WTC11 (cell line): ENCODE measurements around the gene TRIM29. TPM values are rescaled to one million over a fixed set of nuclear protein-coding genes. Genes with fewer than 3 reads are reported as not detected.

ENCODE experiments used
- ATAC-seq: fragments of 200-7000 bp; cut with Tn5 transposase; 2 replicates; pipeline ENCODE4 v1.10.0; 2021; ENCODE audit warnings: mild to moderate bottlenecking, moderate library complexity
- CTCF ChIA-PET: fragments of 300-600 bp; sonication (Branson Sonifier 250); formaldehyde crosslinking; loops from one replicate; lab custom pipeline; 2021; ENCODE audit warnings: antibody characterized with exemption; lab: Charles Lee
- POLR2A ChIA-PET: fragments of 350-600 bp; sonication (Branson Sonifier 250); formaldehyde crosslinking; loops from one replicate; lab custom pipeline; 2021; ENCODE audit warnings: antibody characterized with exemption; lab: Charles Lee
- DNase-seq: peaks from one replicate; pipeline ENCODE4 v3.0.0; 2021; ENCODE audit warnings: low spot score
- H3K27ac Mint-ChIP-seq: 2 replicates; pipeline ENCODE4 v1.8.0; 2021; ENCODE audit warnings: mixed read lengths
- H3K27me3 Mint-ChIP-seq: 2 replicates; pipeline ENCODE4 v1.8.0; 2021; ENCODE audit warnings: low read depth, mild to moderate bottlenecking, moderate library complexity, mixed read lengths
- H3K36me3 Mint-ChIP-seq: 2 replicates; pipeline ENCODE4 v1.8.0; 2021; ENCODE audit warnings: mixed read lengths
- H3K4me1 Mint-ChIP-seq: 2 replicates; pipeline ENCODE4 v1.8.0; 2022; ENCODE audit warnings: mixed read lengths
- H3K4me3 Mint-ChIP-seq: 2 replicates; pipeline ENCODE4 v1.8.0; 2021; ENCODE audit warnings: mild to moderate bottlenecking, moderate library complexity, mixed read lengths
- H3K9me3 Mint-ChIP-seq: 2 replicates; pipeline ENCODE4 v1.8.0; 2021; ENCODE audit warnings: mixed read lengths
- CREB1 ChIP-seq: sonication (generic); formaldehyde crosslinking; IDR thresholded peaks from 2 replicates; pipeline ENCODE4 v1.8.0; 2023; ENCODE audit warnings: mild to moderate bottlenecking, missing genetic modification reagents
- ESRRA ChIP-seq: sonication (generic); formaldehyde crosslinking; IDR thresholded peaks from 2 replicates; pipeline ENCODE4 v1.8.1; 2022; ENCODE audit warnings: mild to moderate bottlenecking, missing genetic modification reagents, borderline replicate concordance
- FOXJ3 ChIP-seq: sonication (generic); formaldehyde crosslinking; IDR thresholded peaks from 2 replicates; pipeline ENCODE4 v1.9.0; 2021; ENCODE audit warnings: missing genetic modification reagents, mild to moderate bottlenecking, borderline replicate concordance
- GRHL2 ChIP-seq: fragments of 250-450 bp; sonication (Bioruptor Pico); IDR thresholded peaks from 2 replicates; pipeline ENCODE4 v1.8.0; 2022; ENCODE audit warnings: mild to moderate bottlenecking, moderate library complexity; ENCODE audit not compliant: insufficient replicate concordance, severe bottlenecking
- HMGA2 ChIP-seq: fragments of 250-450 bp; sonication (Bioruptor Pico); IDR thresholded peaks from 2 replicates; pipeline ENCODE4 v1.4.0; 2021; ENCODE audit warnings: mild to moderate bottlenecking, moderate library complexity
- NFATC4 ChIP-seq: fragments of 250-450 bp; sonication (Bioruptor Pico); IDR thresholded peaks from 2 replicates; pipeline ENCODE4 v1.9.0; 2021; ENCODE audit warnings: mild to moderate bottlenecking
- NFYB ChIP-seq: sonication (generic); formaldehyde crosslinking; conservative IDR thresholded peaks from 2 replicates; pipeline ENCODE4 v1.8.0; 2022; ENCODE audit warnings: low read depth, missing genetic modification reagents
- NR1H2 ChIP-seq: sonication (generic); formaldehyde crosslinking; IDR thresholded peaks from 2 replicates; pipeline ENCODE4 v1.9.0; 2021; ENCODE audit warnings: mild to moderate bottlenecking, moderate library complexity, missing genetic modification reagents
- NR3C1 ChIP-seq: sonication (generic); formaldehyde crosslinking; conservative IDR thresholded peaks from 2 replicates; pipeline ENCODE4 v1.8.1; 2023; ENCODE audit warnings: low read depth, mild to moderate bottlenecking, missing genetic modification reagents
- RORB ChIP-seq: fragments of 250-450 bp; sonication (Bioruptor Pico); IDR thresholded peaks from 2 replicates; pipeline ENCODE4 v1.9.0; 2021; ENCODE audit warnings: mild to moderate bottlenecking
- TEAD1 ChIP-seq: sonication (generic); formaldehyde crosslinking; IDR thresholded peaks from 2 replicates; pipeline ENCODE4 v1.8.0; 2022; ENCODE audit warnings: mild to moderate bottlenecking, missing genetic modification reagents
- ZNF138 ChIP-seq: sonication (generic); formaldehyde crosslinking; conservative IDR thresholded peaks from 2 replicates; pipeline ENCODE4 v1.8.1; 2022; ENCODE audit warnings: mild to moderate bottlenecking, moderate library complexity, missing genetic modification reagents
- ZNF416 ChIP-seq: fragments of 250-450 bp; sonication (Bioruptor Pico); IDR thresholded peaks from 2 replicates; pipeline ENCODE4 v1.9.0; 2021; ENCODE audit warnings: mild to moderate bottlenecking, inconsistent platforms
- ZNF423 ChIP-seq: fragments of 250-450 bp; sonication (Bioruptor Pico); IDR thresholded peaks from 2 replicates; pipeline ENCODE4 v2.1.2; 2022; ENCODE audit warnings: mild to moderate bottlenecking, moderate library complexity
- total RNA-seq: library from RNA; stranded (reverse); gene quantifications from 3 replicates; pipeline ENCODE4 v1.2.3, GENCODE V29; 2021
- TF ChIP-seq, protein P1 (sequence below): sonication (generic); formaldehyde crosslinking; IDR thresholded peaks from 2 replicates; pipeline ENCODE4 v1.8.1; 2022; ENCODE audit warnings: missing genetic modification reagents, borderline replicate concordance
- TF ChIP-seq, protein P2 (sequence below): sonication (generic); formaldehyde crosslinking; IDR thresholded peaks from 2 replicates; pipeline ENCODE4 v1.8.0; 2022; ENCODE audit warnings: mild to moderate bottlenecking, missing genetic modification reagents
- TF ChIP-seq, protein P3 (sequence below): fragments of 250-450 bp; sonication (Bioruptor Pico); IDR thresholded peaks from 2 replicates; pipeline ENCODE4 v1.9.0; 2021; ENCODE audit warnings: mild to moderate bottlenecking
- TF ChIP-seq, protein P4 (sequence below): sonication (generic); formaldehyde crosslinking; IDR thresholded peaks from 2 replicates; pipeline ENCODE4 v1.8.1; 2022; ENCODE audit warnings: low read depth, mild to moderate bottlenecking, moderate library complexity, missing genetic modification reagents, borderline replicate concordance
- TF ChIP-seq, protein P5 (sequence below): sonication (generic); formaldehyde crosslinking; IDR thresholded peaks from 2 replicates; pipeline ENCODE4 v1.8.1; 2023; ENCODE audit warnings: mild to moderate bottlenecking, moderate library complexity, missing genetic modification reagents
- TF ChIP-seq, protein P6 (sequence below): sonication (generic); formaldehyde crosslinking; IDR thresholded peaks from 2 replicates; pipeline ENCODE4 v1.8.0; 2022; ENCODE audit warnings: mild to moderate bottlenecking, missing genetic modification reagents
- TF ChIP-seq, protein P7 (sequence below): sonication (generic); formaldehyde crosslinking; IDR thresholded peaks from 2 replicates; pipeline ENCODE4 v1.8.0; 2023; ENCODE audit warnings: missing genetic modification reagents, mild to moderate bottlenecking, borderline replicate concordance

The TRIM29 gene
- total RNA-seq, 1 experiment from 2014 or later = 0.11 TPM

DNA sequence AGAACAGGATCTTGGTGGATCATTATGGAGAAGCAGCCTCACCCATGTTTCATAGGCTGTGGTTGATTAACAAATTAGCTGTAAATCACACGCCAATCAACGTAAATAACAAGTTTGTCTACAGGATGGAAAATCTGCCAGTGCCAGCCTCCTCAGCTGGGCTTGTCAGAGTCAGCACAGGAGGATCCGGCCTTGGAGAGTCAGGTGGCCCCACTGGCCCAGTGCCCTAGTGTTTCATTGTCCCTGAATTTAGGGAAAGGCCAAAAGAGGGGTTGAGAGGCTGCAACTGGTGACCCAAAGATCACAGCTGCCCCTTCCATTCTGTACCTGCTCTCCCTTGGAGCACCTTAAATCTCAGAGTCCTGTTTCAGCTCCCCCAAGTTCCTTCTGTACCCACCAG, 42.4 kb downstream of the TRIM29 start:
- Mint-ChIP-seq H3K4me3 (no peak overlapping the region), H3K4me1 (peaks cover 21% of the 10 kb centered on the region), H3K9me3 (no peaks in the 10 kb centered on the region), H3K36me3 (no peaks in the 10 kb centered on the region), H3K27ac (no peak overlapping the region), H3K27me3 (peaks cover 9% of the 10 kb centered on the region)
- ChIA-PET POLR2A (no interaction called here), CTCF (interaction anchor here (0.5 to 2.4 kb wide), 5 partner anchors 13 to 160 kb away, joined by 3 to 12 read pairs (median 6); no protein-coding TSS in a partner anchor)
- ATAC-seq = no peak
- DNase-seq = no peak
- TF ChIP-seq, protein P1, sequence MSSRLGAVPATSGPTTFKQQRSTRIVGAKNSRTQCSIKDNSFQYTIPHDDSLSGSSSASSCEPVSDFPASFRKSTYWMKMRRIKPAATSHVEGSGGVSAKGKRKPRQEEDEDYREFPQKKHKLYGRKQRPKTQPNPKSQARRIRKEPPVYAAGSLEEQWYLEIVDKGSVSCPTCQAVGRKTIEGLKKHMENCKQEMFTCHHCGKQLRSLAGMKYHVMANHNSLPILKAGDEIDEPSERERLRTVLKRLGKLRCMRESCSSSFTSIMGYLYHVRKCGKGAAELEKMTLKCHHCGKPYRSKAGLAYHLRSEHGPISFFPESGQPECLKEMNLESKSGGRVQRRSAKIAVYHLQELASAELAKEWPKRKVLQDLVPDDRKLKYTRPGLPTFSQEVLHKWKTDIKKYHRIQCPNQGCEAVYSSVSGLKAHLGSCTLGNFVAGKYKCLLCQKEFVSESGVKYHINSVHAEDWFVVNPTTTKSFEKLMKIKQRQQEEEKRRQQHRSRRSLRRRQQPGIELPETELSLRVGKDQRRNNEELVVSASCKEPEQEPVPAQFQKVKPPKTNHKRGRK (CRISPR knock-in tag) = no peak
- no peak for TF ChIP-seq HMGA2 (CRISPR knock-in tag)
- TF ChIP-seq RORB (CRISPR knock-in tag) = no peak
- no peak for TF ChIP-seq NR3C1 (CRISPR knock-in tag)
- no peak for TF ChIP-seq NFATC4 (CRISPR knock-in tag)
- TF ChIP-seq, protein P2, sequence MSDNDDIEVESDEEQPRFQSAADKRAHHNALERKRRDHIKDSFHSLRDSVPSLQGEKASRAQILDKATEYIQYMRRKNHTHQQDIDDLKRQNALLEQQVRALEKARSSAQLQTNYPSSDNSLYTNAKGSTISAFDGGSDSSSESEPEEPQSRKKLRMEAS (CRISPR knock-in tag) = no peak
- TF ChIP-seq NFYB (CRISPR knock-in tag) = no peak
- TF ChIP-seq TEAD1 (CRISPR knock-in tag) = no peak
- TF ChIP-seq, protein P3, sequence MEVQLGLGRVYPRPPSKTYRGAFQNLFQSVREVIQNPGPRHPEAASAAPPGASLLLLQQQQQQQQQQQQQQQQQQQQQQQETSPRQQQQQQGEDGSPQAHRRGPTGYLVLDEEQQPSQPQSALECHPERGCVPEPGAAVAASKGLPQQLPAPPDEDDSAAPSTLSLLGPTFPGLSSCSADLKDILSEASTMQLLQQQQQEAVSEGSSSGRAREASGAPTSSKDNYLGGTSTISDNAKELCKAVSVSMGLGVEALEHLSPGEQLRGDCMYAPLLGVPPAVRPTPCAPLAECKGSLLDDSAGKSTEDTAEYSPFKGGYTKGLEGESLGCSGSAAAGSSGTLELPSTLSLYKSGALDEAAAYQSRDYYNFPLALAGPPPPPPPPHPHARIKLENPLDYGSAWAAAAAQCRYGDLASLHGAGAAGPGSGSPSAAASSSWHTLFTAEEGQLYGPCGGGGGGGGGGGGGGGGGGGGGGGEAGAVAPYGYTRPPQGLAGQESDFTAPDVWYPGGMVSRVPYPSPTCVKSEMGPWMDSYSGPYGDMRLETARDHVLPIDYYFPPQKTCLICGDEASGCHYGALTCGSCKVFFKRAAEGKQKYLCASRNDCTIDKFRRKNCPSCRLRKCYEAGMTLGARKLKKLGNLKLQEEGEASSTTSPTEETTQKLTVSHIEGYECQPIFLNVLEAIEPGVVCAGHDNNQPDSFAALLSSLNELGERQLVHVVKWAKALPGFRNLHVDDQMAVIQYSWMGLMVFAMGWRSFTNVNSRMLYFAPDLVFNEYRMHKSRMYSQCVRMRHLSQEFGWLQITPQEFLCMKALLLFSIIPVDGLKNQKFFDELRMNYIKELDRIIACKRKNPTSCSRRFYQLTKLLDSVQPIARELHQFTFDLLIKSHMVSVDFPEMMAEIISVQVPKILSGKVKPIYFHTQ = no peak
- TF ChIP-seq, protein P4, sequence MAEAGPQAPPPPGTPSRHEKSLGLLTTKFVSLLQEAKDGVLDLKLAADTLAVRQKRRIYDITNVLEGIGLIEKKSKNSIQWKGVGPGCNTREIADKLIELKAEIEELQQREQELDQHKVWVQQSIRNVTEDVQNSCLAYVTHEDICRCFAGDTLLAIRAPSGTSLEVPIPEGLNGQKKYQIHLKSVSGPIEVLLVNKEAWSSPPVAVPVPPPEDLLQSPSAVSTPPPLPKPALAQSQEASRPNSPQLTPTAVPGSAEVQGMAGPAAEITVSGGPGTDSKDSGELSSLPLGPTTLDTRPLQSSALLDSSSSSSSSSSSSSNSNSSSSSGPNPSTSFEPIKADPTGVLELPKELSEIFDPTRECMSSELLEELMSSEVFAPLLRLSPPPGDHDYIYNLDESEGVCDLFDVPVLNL (CRISPR knock-in tag) = no peak
- TF ChIP-seq ZNF416 = no peak
- TF ChIP-seq, protein P5, sequence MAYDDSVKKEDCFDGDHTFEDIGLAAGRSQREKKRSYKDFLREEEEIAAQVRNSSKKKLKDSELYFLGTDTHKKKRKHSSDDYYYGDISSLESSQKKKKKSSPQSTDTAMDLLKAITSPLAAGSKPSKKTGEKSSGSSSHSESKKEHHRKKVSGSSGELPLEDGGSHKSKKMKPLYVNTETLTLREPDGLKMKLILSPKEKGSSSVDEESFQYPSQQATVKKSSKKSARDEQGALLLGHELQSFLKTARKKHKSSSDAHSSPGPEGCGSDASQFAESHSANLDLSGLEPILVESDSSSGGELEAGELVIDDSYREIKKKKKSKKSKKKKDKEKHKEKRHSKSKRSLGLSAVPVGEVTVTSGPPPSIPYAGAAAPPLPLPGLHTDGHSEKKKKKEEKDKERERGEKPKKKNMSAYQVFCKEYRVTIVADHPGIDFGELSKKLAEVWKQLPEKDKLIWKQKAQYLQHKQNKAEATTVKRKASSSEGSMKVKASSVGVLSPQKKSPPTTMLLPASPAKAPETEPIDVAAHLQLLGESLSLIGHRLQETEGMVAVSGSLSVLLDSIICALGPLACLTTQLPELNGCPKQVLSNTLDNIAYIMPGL = no peak
- no peak for TF ChIP-seq ESRRA
- no peak for TF ChIP-seq GRHL2
- TF ChIP-seq, protein P6, sequence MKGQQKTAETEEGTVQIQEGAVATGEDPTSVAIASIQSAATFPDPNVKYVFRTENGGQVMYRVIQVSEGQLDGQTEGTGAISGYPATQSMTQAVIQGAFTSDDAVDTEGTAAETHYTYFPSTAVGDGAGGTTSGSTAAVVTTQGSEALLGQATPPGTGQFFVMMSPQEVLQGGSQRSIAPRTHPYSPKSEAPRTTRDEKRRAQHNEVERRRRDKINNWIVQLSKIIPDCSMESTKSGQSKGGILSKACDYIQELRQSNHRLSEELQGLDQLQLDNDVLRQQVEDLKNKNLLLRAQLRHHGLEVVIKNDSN (CRISPR knock-in tag) = no peak
- no peak for TF ChIP-seq ZNF138 (CRISPR knock-in tag)

DNA sequence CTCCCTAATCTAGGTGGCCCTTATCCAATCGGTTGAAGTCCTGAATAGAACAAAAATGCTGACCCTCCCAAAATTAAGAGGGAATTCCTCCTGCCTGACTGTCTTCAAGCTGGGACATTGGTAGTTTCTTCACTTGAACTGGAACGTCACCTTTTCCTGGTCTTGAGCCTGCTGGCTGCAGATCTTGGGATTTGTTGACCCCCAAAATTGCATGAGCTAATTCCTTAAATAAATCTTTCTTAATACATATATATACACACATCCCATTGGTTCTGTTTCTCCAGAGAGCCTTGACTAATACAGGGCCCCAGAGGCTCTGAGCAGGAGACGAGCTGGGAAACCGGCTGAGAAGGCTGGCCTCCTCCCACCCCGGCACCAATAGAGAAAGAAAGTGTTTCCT, 46.2 kb downstream of the TRIM29 start:
- DNase-seq = no peak
- no peaks in the 10 kb centered on the region for H3K36me3 Mint-ChIP-seq
- no peak overlapping the region for H3K4me3 Mint-ChIP-seq
- H3K9me3 Mint-ChIP-seq = no peaks in the 10 kb centered on the region
- ChIA-PET CTCF (interaction anchor here (0.8 to 1.3 kb wide), 2 partner anchors 12 to 21 kb away, joined by 3 to 5 read pairs; no protein-coding TSS in a partner anchor), POLR2A (no interaction called here)
- peaks cover 13% of the 10 kb centered on the region for H3K4me1 Mint-ChIP-seq
- H3K27ac Mint-ChIP-seq = no peak overlapping the region
- peaks cover 2% of the 10 kb centered on the region; the same call in 1 of the 2 replicates for H3K27me3 Mint-ChIP-seq
- TF ChIP-seq, protein P7, sequence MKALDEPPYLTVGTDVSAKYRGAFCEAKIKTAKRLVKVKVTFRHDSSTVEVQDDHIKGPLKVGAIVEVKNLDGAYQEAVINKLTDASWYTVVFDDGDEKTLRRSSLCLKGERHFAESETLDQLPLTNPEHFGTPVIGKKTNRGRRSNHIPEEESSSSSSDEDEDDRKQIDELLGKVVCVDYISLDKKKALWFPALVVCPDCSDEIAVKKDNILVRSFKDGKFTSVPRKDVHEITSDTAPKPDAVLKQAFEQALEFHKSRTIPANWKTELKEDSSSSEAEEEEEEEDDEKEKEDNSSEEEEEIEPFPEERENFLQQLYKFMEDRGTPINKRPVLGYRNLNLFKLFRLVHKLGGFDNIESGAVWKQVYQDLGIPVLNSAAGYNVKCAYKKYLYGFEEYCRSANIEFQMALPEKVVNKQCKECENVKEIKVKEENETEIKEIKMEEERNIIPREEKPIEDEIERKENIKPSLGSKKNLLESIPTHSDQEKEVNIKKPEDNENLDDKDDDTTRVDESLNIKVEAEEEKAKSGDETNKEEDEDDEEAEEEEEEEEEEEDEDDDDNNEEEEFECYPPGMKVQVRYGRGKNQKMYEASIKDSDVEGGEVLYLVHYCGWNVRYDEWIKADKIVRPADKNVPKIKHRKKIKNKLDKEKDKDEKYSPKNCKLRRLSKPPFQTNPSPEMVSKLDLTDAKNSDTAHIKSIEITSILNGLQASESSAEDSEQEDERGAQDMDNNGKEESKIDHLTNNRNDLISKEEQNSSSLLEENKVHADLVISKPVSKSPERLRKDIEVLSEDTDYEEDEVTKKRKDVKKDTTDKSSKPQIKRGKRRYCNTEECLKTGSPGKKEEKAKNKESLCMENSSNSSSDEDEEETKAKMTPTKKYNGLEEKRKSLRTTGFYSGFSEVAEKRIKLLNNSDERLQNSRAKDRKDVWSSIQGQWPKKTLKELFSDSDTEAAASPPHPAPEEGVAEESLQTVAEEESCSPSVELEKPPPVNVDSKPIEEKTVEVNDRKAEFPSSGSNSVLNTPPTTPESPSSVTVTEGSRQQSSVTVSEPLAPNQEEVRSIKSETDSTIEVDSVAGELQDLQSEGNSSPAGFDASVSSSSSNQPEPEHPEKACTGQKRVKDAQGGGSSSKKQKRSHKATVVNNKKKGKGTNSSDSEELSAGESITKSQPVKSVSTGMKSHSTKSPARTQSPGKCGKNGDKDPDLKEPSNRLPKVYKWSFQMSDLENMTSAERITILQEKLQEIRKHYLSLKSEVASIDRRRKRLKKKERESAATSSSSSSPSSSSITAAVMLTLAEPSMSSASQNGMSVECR = no peak
- TF ChIP-seq CREB1 (no peak), FOXJ3 (no peak), ZNF423 (CRISPR knock-in tag) (no peak), NR1H2 (CRISPR knock-in tag) (no peak), TEAD1 (CRISPR knock-in tag) (no peak)
- TF ChIP-seq, protein P4 (CRISPR knock-in tag) = no peak
- ATAC-seq = no peak
